ENCODE measurements around the gene ITPR2. TPM values are rescaled to one million over a fixed set of nuclear protein-coding genes. Genes with fewer than 3 reads are reported as not detected.

The ITPR2 gene
- total and polyA plus RNA-seq, 2 of the 13 experiments (the other 11 are each of a cell fraction or from before 2014, with no cell fraction given), result 31.9 to 81.9 TPM

GRCh38 chr12:26831951-26832821 lies 808 bp downstream of the ITPR2 start (continued):
- TF ChIP-seq ZBTB44 (CRISPR knock-in tag; IDR thresholded peaks at IDR 0.05) (no peak), PCBP1 (IDR thresholded peaks at IDR 0.05; ENCODE audit: borderline replicate concordance, low read depth, low read length) (no peak), NKX3-1 (CRISPR knock-in tag; IDR thresholded peaks at IDR 0.05) (peak; percentile 44; the same call in 1 of the 2 replicates), ZNF546 (CRISPR knock-in tag; conservative IDR thresholded peaks at IDR 0.05) (0 out of 2 replicates have a peak, but pooled peaks have one; percentile 44), MAFG (CRISPR knock-in tag; IDR thresholded peaks at IDR 0.05) (no peak), POLR2A (IDR thresholded peaks at IDR 0.05; ENCODE audit: insufficient read depth in 1 of 2, low read depth in 2 of 2, low read length in 2 of 2) (peak; percentile 38 to 41), TOE1 (CRISPR knock-in tag; IDR thresholded peaks at IDR 0.05) (no peak), NR2F6 (IDR thresholded peaks at IDR 0.05) (no peak), NR2F6 (CRISPR knock-in tag; IDR thresholded peaks at IDR 0.05) (no peak), KLF15 (CRISPR knock-in tag; IDR thresholded peaks at IDR 0.05; ENCODE audit: borderline replicate concordance) (no peak), ATF2 (CRISPR knock-in tag; IDR thresholded peaks at IDR 0.05) (no peak), ZNF292 (CRISPR knock-in tag; IDR thresholded peaks at IDR 0.05; ENCODE audit: borderline replicate concordance, low read depth) (peak; percentile 70; the same call in 1 of the 2 replicates), STAT6 (CRISPR knock-in tag; IDR thresholded peaks at IDR 0.05; ENCODE audit: borderline replicate concordance) (no peak), TFAP4 (IDR thresholded peaks at IDR 0.05; ENCODE audit: borderline replicate concordance, low read depth) (no peak), SAP130 (CRISPR knock-in tag; IDR thresholded peaks at IDR 0.05; ENCODE audit: low read depth) (peak; percentile 81), ZBTB3 (CRISPR knock-in tag; IDR thresholded peaks at IDR 0.05; ENCODE audit: borderline replicate concordance, low read depth) (no peak)
